ENCODE data around the gene EMD.
"Not testable (repeated sequence)": the region's sequence is repeated elsewhere in the genome, so short reads cannot be mapped to it uniquely, and the experiment has no call there.

DNA sequence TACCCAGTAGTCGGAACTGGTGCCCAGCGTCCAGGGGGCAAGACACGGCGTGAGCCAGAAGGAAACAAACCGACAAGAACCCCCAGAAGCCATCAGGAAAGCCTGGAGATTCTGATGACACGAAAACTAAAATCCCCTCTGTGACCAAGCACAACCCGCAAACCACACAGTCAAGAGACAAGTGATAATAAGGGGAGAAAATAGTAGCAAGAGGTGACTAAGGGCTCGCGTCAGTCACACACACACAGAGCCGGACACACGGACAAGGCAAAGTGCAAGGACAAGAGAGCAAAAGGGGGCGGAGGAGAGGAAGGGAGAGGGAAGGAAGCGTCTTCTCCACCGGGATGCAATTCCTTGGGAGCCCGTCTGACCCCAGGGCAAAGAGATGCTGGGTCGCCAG, 9.6 kb downstream of the EMD start:
- TF ChIP-seq POLR2A (IDR thresholded peaks at IDR 0.05): not testable (repeated sequence)
- TF ChIP-seq, protein P1, sequence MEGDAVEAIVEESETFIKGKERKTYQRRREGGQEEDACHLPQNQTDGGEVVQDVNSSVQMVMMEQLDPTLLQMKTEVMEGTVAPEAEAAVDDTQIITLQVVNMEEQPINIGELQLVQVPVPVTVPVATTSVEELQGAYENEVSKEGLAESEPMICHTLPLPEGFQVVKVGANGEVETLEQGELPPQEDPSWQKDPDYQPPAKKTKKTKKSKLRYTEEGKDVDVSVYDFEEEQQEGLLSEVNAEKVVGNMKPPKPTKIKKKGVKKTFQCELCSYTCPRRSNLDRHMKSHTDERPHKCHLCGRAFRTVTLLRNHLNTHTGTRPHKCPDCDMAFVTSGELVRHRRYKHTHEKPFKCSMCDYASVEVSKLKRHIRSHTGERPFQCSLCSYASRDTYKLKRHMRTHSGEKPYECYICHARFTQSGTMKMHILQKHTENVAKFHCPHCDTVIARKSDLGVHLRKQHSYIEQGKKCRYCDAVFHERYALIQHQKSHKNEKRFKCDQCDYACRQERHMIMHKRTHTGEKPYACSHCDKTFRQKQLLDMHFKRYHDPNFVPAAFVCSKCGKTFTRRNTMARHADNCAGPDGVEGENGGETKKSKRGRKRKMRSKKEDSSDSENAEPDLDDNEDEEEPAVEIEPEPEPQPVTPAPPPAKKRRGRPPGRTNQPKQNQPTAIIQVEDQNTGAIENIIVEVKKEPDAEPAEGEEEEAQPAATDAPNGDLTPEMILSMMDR (IDR thresholded peaks at IDR 0.05): not testable (repeated sequence)
